Measurements from ENCODE around the gene SLC38A7. TPM values are rescaled to one million over a fixed set of nuclear protein-coding genes. Genes with fewer than 3 reads are reported as not detected.

Gene SLC38A7
- total and polyA plus RNA-seq, 2 experiments from 2014 or later = 13.9 to 27.8 TPM

GRCh38 chr16:58699151-58699550 is 14.6 kb upstream of the SLC38A7 start (continued):
- no peak for TF ChIP-seq ETS1 (IDR thresholded peaks at IDR 0.05)
- TF ChIP-seq CREB1 (CRISPR knock-in tag; IDR thresholded peaks at IDR 0.05; ENCODE audit: low read depth) = no peak

GRCh38 chr16:58695368-58695767 is 10.8 kb upstream of the SLC38A7 start:
- DNase-seq (ENCODE audit: low spot score) (no peak), ATAC-seq (no peak)
- Histone ChIP-seq H3K27me3 (ENCODE audit: insufficient read depth) (no peaks in the 10 kb centered on the region), H4K20me1 (replicated peaks; ENCODE audit: insufficient read depth) (no peaks in the 10 kb centered on the region), H2AFZ (no peak overlapping the region), H3K4me3 (no peak overlapping the region), H3K36me3 (ENCODE audit: insufficient read depth) (no peaks in the 10 kb centered on the region), H3K27ac (ENCODE audit: low read depth) (no peak overlapping the region), H3K9me2 (ENCODE audit: insufficient read depth) (no peaks in the 10 kb centered on the region), H3K4me2 (no peak overlapping the region), H3K4me1 (ENCODE audit: insufficient read depth) (no peaks in the 10 kb centered on the region), H3F3A (replicated peaks; ENCODE audit: low read depth) (no peaks in the 10 kb centered on the region), H3K79me2 (replicated peaks; ENCODE audit: insufficient read depth) (no peaks in the 10 kb centered on the region)
- H3K4me3 Mint-ChIP-seq = no peak overlapping the region
- H3K36me3 Mint-ChIP-seq (ENCODE audit: low read depth) = no peaks in the 10 kb centered on the region
- H3K4me1 Mint-ChIP-seq = no peaks in the 10 kb centered on the region
- H3K9me3 Mint-ChIP-seq = peaks cover 24% of the 10 kb centered on the region
- H3K27me3 Mint-ChIP-seq (ENCODE audit: insufficient read depth, low read depth, poor library complexity) = no peaks in the 10 kb centered on the region
- H3K27ac Mint-ChIP-seq = no peak overlapping the region
- TF ChIP-seq STAT1 (IDR thresholded peaks at IDR 0.05; ENCODE audit: unreplicated experiment) (no peak), ETS1 (IDR thresholded peaks at IDR 0.05) (no peak), NANOG (IDR thresholded peaks at IDR 0.05; ENCODE audit: borderline replicate concordance) (no peak), JUNB (IDR thresholded peaks at IDR 0.05; ENCODE audit: unreplicated experiment) (no peak), POLR2AphosphoS5 (IDR thresholded peaks at IDR 0.05; ENCODE audit: low read depth) (no peak), ZNF331 (CRISPR knock-in tag; IDR thresholded peaks at IDR 0.05; ENCODE audit: low read depth) (no peak), CREB1 (CRISPR knock-in tag; IDR thresholded peaks at IDR 0.05; ENCODE audit: low read depth) (no peak), ZNF114 (CRISPR knock-in tag; IDR thresholded peaks at IDR 0.05) (no peak), ZNF462 (CRISPR knock-in tag; IDR thresholded peaks at IDR 0.05) (no peak), EZH2 (IDR thresholded peaks at IDR 0.05; ENCODE audit: low read depth, unreplicated experiment) (no peak), CTCF (conservative IDR thresholded peaks at IDR 0.05; ENCODE audit: low read depth in 2 of 2) (no peak), REST (IDR thresholded peaks at IDR 0.05; ENCODE audit: unreplicated experiment) (no peak)
